ENCODE measurements around the gene PET100. TPM values are rescaled to one million over a fixed set of nuclear protein-coding genes. Genes with fewer than 3 reads are reported as not detected.

The PET100 gene
- total RNA-seq, 1 experiment from 2014 or later = 77.6 TPM

DNA sequence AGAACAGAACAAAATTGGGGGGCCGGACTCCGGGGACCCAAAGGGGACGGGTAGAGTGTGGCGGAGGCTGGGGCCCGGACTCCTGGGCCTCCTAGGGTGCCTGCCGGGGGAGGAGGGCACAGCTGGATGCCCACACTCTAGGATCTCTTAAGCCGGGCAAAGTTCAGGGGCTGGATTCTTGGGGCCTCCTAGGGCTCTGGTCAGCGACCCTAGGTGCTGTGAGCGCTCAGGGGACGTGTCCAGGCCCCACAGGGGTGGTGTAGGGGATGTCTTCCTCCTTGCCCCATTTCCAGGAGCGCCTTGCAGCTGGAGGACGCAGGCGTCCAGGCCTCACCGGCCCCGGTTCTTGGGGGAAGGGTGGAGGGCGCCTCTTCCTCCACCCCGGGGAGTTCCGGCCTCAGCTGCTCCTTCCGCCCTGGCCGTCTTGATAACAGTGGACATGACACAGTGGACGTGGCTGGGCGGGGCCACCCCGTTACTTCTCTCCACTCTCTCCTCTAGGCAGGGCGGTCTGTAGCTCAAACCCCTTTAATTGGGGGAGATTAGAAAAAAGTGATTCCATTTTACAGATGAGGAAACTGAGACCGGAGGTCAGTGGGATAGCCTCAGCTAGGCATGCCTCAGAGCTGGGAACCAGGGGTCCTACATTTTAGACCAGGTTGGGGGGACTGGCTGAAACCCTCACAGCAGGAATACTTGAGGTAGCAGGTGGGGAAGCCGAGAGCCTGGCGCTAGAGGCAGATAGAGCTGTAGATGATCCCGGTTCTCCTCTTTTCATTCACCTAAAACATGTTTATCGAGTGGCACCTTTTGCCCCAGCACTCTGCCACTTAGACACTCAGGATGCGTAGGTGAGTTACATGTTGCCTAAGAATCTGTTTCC is 8.0 kb downstream of the PET100 start:
- Mint-ChIP-seq H3K27ac (ENCODE audit: unreplicated experiment) (peak overlapping the region; percentile 72), H3K9me3 (ENCODE audit: low read depth, unreplicated experiment) (peaks cover 3% of the 10 kb centered on the region), H3K36me3 (ENCODE audit: insufficient read depth, unreplicated experiment) (peaks cover 39% of the 10 kb centered on the region), H3K4me3 (ENCODE audit: low read depth, unreplicated experiment) (peak overlapping the region; percentile 80), H3K4me1 (ENCODE audit: low read depth, unreplicated experiment) (no peaks in the 10 kb centered on the region), H3K27me3 (ENCODE audit: unreplicated experiment) (no peaks in the 10 kb centered on the region)
- peak; percentile 53 for DNase-seq
- TSS peak; percentile 34 for BruUV-seq (replicated peaks)
- CTCF ChIA-PET = interaction anchor here (0.6 kb wide), 1 partner anchor 8 kb away, joined by 6 read pairs; the partner anchor contains the start of genes PET100 and XAB2
- intact Hi-C loops (cut with micrococcal nuclease; ENCODE audit: unreplicated experiment) = no loop called here
- TF ChIP-seq, protein P1, sequence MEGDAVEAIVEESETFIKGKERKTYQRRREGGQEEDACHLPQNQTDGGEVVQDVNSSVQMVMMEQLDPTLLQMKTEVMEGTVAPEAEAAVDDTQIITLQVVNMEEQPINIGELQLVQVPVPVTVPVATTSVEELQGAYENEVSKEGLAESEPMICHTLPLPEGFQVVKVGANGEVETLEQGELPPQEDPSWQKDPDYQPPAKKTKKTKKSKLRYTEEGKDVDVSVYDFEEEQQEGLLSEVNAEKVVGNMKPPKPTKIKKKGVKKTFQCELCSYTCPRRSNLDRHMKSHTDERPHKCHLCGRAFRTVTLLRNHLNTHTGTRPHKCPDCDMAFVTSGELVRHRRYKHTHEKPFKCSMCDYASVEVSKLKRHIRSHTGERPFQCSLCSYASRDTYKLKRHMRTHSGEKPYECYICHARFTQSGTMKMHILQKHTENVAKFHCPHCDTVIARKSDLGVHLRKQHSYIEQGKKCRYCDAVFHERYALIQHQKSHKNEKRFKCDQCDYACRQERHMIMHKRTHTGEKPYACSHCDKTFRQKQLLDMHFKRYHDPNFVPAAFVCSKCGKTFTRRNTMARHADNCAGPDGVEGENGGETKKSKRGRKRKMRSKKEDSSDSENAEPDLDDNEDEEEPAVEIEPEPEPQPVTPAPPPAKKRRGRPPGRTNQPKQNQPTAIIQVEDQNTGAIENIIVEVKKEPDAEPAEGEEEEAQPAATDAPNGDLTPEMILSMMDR (IDR thresholded peaks at IDR 0.05; ENCODE audit: unreplicated experiment) = no peak

DNA sequence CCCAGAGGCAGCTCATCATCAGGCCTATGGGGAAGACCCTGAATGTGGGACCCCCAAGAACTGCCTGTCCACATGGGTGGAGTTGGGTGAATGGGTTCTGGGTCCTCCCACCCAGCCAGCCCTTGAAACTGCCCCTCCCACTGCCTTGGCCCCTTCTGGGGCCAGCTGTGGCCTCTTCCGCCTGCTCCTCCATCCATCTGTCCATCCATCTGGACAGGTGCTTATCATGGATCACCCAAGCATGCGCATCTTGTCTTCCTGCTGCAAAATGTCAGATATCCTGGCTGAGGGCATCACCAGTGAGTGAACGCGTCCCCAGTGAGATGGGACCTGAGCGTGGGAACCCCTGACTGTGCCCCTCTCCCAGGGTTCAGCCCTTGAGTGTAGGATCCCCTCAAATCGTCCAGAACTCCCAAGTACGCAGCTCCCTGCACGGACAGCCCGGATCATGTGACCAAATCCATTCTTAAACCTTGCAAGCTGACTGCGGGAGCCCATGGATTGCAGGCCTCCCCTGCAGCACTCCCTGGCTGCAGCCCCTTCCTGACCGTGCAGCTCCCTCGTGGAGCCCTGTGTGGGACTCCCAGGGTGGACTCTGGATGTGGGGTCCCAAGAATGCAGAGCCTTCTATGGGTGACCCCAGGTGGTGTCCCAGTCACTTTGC is 9.3 kb downstream of the PET100 start:
- no TSS peak for BruUV-seq (replicated peaks)
- DNase-seq = no peak
- intact Hi-C loops (cut with micrococcal nuclease; ENCODE audit: unreplicated experiment) = no loop called here
- Mint-ChIP-seq H3K27me3 (ENCODE audit: unreplicated experiment) (no peaks in the 10 kb centered on the region), H3K36me3 (ENCODE audit: insufficient read depth, unreplicated experiment) (peaks cover 37% of the 10 kb centered on the region), H3K4me1 (ENCODE audit: low read depth, unreplicated experiment) (no peaks in the 10 kb centered on the region), H3K9me3 (ENCODE audit: low read depth, unreplicated experiment) (peaks cover 3% of the 10 kb centered on the region), H3K27ac (ENCODE audit: unreplicated experiment) (no peak overlapping the region), H3K4me3 (ENCODE audit: low read depth, unreplicated experiment) (no peak overlapping the region)
- CTCF ChIA-PET = no interaction called here
- TF ChIP-seq, protein P1 (IDR thresholded peaks at IDR 0.05; ENCODE audit: unreplicated experiment) = no peak

DNA sequence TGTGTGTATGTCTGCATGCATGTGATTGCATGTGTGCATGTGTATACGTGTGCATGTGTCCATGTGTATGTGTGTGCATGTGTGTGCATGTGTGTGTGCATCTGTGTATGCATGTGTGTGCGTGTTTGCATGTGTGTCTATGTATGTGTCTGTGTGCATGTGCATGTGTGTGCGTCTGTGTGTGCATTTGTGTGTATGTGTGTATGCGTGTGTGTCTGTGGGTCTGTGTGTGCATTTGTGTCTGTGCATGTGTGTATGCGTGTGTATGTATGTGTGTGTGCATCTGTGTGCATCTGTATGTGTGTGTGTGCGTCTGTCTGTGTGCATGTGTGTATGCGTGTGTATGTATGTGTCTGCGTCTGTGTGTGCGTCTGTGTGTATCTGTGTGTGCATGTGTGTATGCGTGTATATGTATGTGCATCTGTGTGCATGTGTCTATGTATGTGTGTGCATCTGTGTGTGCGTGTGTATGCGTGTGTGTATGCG is 10.3 kb downstream of the PET100 start:
- peak overlapping the region; percentile 15 for H3K27ac Mint-ChIP-seq (ENCODE audit: unreplicated experiment)
- no peaks in the 10 kb centered on the region for H3K4me1 Mint-ChIP-seq (ENCODE audit: low read depth, unreplicated experiment)
- intact Hi-C loops (cut with micrococcal nuclease; ENCODE audit: unreplicated experiment) = no loop called here
- H3K36me3 Mint-ChIP-seq (ENCODE audit: insufficient read depth, unreplicated experiment) = peaks cover 43% of the 10 kb centered on the region
- no peaks in the 10 kb centered on the region for H3K27me3 Mint-ChIP-seq (ENCODE audit: unreplicated experiment)
- DNase-seq = no peak
- H3K4me3 Mint-ChIP-seq (ENCODE audit: low read depth, unreplicated experiment) = peak overlapping the region; percentile 19
- peaks cover 3% of the 10 kb centered on the region for H3K9me3 Mint-ChIP-seq (ENCODE audit: low read depth, unreplicated experiment)
- TF ChIP-seq, protein P1 (IDR thresholded peaks at IDR 0.05; ENCODE audit: unreplicated experiment) = no peak
- CTCF ChIA-PET = no interaction called here
- BruUV-seq (replicated peaks) = no TSS peak

DNA sequence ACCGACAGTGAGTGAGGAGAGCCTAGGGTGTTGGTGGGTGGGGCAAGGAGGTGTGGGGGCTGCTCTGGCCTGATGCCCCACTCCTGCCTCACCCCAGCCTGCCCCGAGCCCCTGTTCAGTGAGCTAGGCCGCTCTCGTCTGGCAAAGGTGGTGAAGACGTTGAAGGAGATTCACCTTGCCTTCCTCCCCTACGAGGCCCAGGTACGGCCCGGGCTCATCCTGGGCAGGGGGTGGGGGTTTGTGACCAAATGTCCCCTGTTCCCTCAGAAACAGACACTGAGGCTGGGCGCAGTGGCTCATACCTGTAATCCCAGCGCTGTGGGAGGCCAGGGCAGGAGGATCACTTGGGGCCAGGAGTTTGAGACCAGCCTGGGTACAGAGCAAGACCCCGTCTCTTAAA is 11.2 kb downstream of the PET100 start:
- peaks cover 3% of the 10 kb centered on the region for H3K9me3 Mint-ChIP-seq (ENCODE audit: low read depth, unreplicated experiment)
- CTCF ChIA-PET = no interaction called here
- no peak overlapping the region for H3K4me3 Mint-ChIP-seq (ENCODE audit: low read depth, unreplicated experiment)
- TF ChIP-seq, protein P1 (IDR thresholded peaks at IDR 0.05; ENCODE audit: unreplicated experiment) = no peak
- peaks cover 41% of the 10 kb centered on the region for H3K36me3 Mint-ChIP-seq (ENCODE audit: insufficient read depth, unreplicated experiment)
- DNase-seq = no peak
- no peaks in the 10 kb centered on the region for H3K4me1 Mint-ChIP-seq (ENCODE audit: low read depth, unreplicated experiment)
- no peak overlapping the region for H3K27ac Mint-ChIP-seq (ENCODE audit: unreplicated experiment)
- no TSS peak for BruUV-seq (replicated peaks)
- intact Hi-C loops (cut with micrococcal nuclease; ENCODE audit: unreplicated experiment) = no loop called here
- H3K27me3 Mint-ChIP-seq (ENCODE audit: unreplicated experiment) = no peaks in the 10 kb centered on the region

All from Calu3 (cell line).